Neural cell (in vitro differentiated cells): ENCODE measurements around the gene SUCLG2. TPM values are rescaled to one million over a fixed set of nuclear protein-coding genes. Genes with fewer than 3 reads are reported as not detected.

Experiments used
- H2AFZ ChIP-seq: fragments of 200-600, 300-800 bp; sonication (generic), shearing (Covaris generic); 2 replicates; pipeline ENCODE4 v1.6.0; 2014; ENCODE audit warnings: low read depth, mild to moderate bottlenecking, antibody characterized with exemption, low read length, moderate library complexity
- H3F3A ChIP-seq: fragments of 200-600 bp; shearing (Covaris generic); 2 replicates; pipeline ENCODE4 v1.6.1; 2016; ENCODE audit warnings: mild to moderate bottlenecking, moderate library complexity, mixed read lengths, antibody characterized with exemption, low read length; ENCODE audit not compliant: insufficient read depth, poor library complexity, severe bottlenecking
- H3K27ac ChIP-seq: fragments of 200-600, 300-800 bp; sonication (generic), shearing (Covaris generic); 2 replicates; pipeline ENCODE4 v1.5.1; 2014; ENCODE audit warnings: mild to moderate bottlenecking, low read length, moderate library complexity
- H3K27me3 ChIP-seq: fragments of 300-800, 200-600 bp; sonication (generic), shearing (Covaris generic); 2 replicates; pipeline ENCODE4 v1.6.0; 2014; ENCODE audit warnings: mild to moderate bottlenecking, low read depth, low read length, moderate library complexity; ENCODE audit not compliant: insufficient read depth
- H3K36me3 ChIP-seq: fragments of 300-800, 200-600 bp; sonication (generic), shearing (Covaris generic); 2 replicates; pipeline ENCODE4 v1.5.1; 2014; ENCODE audit warnings: mild to moderate bottlenecking, antibody characterized with exemption, low read length, moderate library complexity; ENCODE audit not compliant: insufficient read depth
- H3K4me2 ChIP-seq: fragments of 300-800, 200-600 bp; sonication (generic), shearing (Covaris generic); 2 replicates; pipeline ENCODE4 v1.6.0; 2014; ENCODE audit warnings: mild to moderate bottlenecking, low read length
- H3K4me3 ChIP-seq: fragments of 300-800, 200-600 bp; sonication (generic), shearing (Covaris generic); 2 replicates; pipeline ENCODE4 v1.5.1; 2014; ENCODE audit warnings: mild to moderate bottlenecking, low read length, moderate library complexity
- H3K79me2 ChIP-seq: fragments of 200-600 bp; shearing (Covaris generic); replicated peaks from 2 replicates; pipeline ENCODE4 v1.6.0; 2014; ENCODE audit warnings: mild to moderate bottlenecking, low read length, moderate library complexity; ENCODE audit not compliant: insufficient read depth
- H3K9ac ChIP-seq: fragments of 300-800, 200-600 bp; sonication (generic), shearing (Covaris generic); 2 replicates; pipeline ENCODE4 v1.6.1; 2016; ENCODE audit warnings: mild to moderate bottlenecking, low read length, mixed read lengths
- H3K9me2 ChIP-seq: fragments of 200-600 bp; shearing (Covaris generic); 2 replicates; pipeline ENCODE4 v1.6.1; 2016; ENCODE audit warnings: mild to moderate bottlenecking, low read length, mixed read lengths; ENCODE audit not compliant: insufficient read depth
- H3K9me3 ChIP-seq: fragments of 200-600, 300-800 bp; sonication (generic), shearing (Covaris generic); 2 replicates; pipeline ENCODE4 v1.6.1; 2016; ENCODE audit warnings: mild to moderate bottlenecking, mixed run types, low read length, moderate library complexity, mixed read lengths
- H4K20me1 ChIP-seq: fragments of 200-600 bp; shearing (Covaris generic); 2 replicates; pipeline ENCODE4 v1.6.1; 2016; ENCODE audit warnings: mild to moderate bottlenecking, mixed run types; ENCODE audit not compliant: insufficient read depth
- CTCF ChIP-seq: fragments of 450-650 bp; IDR thresholded peaks from 2 replicates; pipeline ENCODE4 v1.5.1; 2014; ENCODE audit warnings: antibody characterized with exemption, mild to moderate bottlenecking, moderate library complexity; ENCODE audit not compliant: poor library complexity, severe bottlenecking
- EP300 ChIP-seq: fragments of 450-650 bp; conservative IDR thresholded peaks from 2 replicates; pipeline ENCODE4 v1.6.1; 2014; ENCODE audit warnings: antibody characterized with exemption, mild to moderate bottlenecking, moderate library complexity; ENCODE audit not compliant: poor library complexity, severe bottlenecking
- EZH2 ChIP-seq: fragments of 200-600, 300-800 bp; shearing (Covaris generic), sonication (generic); IDR thresholded peaks from 2 replicates; pipeline ENCODE4 v1.6.1; 2014; ENCODE audit warnings: antibody characterized with exemption, low read length, borderline replicate concordance, mild to moderate bottlenecking; ENCODE audit not compliant: insufficient read depth, poor library complexity, severe bottlenecking
- MXI1 ChIP-seq: fragments of 450-650 bp; conservative IDR thresholded peaks from 2 replicates; pipeline ENCODE4 v1.6.1; 2014; ENCODE audit warnings: antibody characterized with exemption, mild to moderate bottlenecking; ENCODE audit not compliant: poor library complexity, severe bottlenecking
- POLR2AphosphoS5 ChIP-seq: IDR thresholded peaks from 2 replicates; pipeline ENCODE4 v1.6.1; 2012
- RAD21 ChIP-seq: fragments of 450-650 bp; conservative IDR thresholded peaks from 2 replicates; pipeline ENCODE4 v1.6.1; 2014; ENCODE audit warnings: antibody characterized with exemption, mild to moderate bottlenecking, moderate library complexity
- REST ChIP-seq: IDR thresholded peaks from 2 replicates; pipeline ENCODE4 v1.6.1; 2012; ENCODE audit warnings: borderline replicate concordance
- SMC3 ChIP-seq: fragments of 450-650 bp; conservative IDR thresholded peaks from 2 replicates; pipeline ENCODE4 v1.6.1; 2014; ENCODE audit warnings: antibody characterized with exemption, mild to moderate bottlenecking, moderate library complexity; ENCODE audit not compliant: poor library complexity
- TAF1 ChIP-seq: IDR thresholded peaks from 2 replicates; pipeline ENCODE4 v1.6.1; 2012; ENCODE audit warnings: low read depth
- polyA plus RNA-seq: library from polyadenylated mRNA; depleted of rRNA; stranded (reverse); fragments of >200 nt; gene quantifications from 2 replicates; pipeline ENCODE4 v1.2.3, GENCODE V29; 2014

The SUCLG2 gene
- polyA plus RNA-seq, 1 donor from 2014 or later, result 0.15 TPM

GRCh38 chr3:67564008-67564407 lies 90.4 kb downstream of the SUCLG2 start:
- Histone ChIP-seq H4K20me1 (no peaks in the 10 kb centered on the region), H2AFZ (no peak overlapping the region), H3K27ac (no peak overlapping the region), H3K9me2 (no peaks in the 10 kb centered on the region), H3K9ac (no peak overlapping the region), H3F3A (no peaks in the 10 kb centered on the region), H3K79me2 (no peaks in the 10 kb centered on the region), H3K36me3 (no peaks in the 10 kb centered on the region), H3K27me3 (no peaks in the 10 kb centered on the region), H3K4me2 (no peak overlapping the region), H3K9me3 (no peaks in the 10 kb centered on the region), H3K4me3 (no peak overlapping the region)
- TF ChIP-seq REST, result no peak
- TF ChIP-seq EZH2, result no peak
- no peak for TF ChIP-seq TAF1
- no peak for TF ChIP-seq CTCF
- TF ChIP-seq RAD21, result no peak
- TF ChIP-seq EP300, result no peak
- TF ChIP-seq POLR2AphosphoS5, result no peak
- no peak for TF ChIP-seq MXI1
- no peak for TF ChIP-seq SMC3

- Histone ChIP-seq H3K79me2 (no peaks in the 10 kb centered on the region), H3K9ac (no peak overlapping the region), H3K4me3 (no peak overlapping the region), H3F3A (no peaks in the 10 kb centered on the region), H3K27me3 (no peaks in the 10 kb centered on the region), H3K36me3 (no peaks in the 10 kb centered on the region), H3K9me3 (no peaks in the 10 kb centered on the region), H3K9me2 (no peaks in the 10 kb centered on the region), H3K4me2 (no peak overlapping the region), H2AFZ (no peak overlapping the region), H3K27ac (no peak overlapping the region), H4K20me1 (no peaks in the 10 kb centered on the region)
- no peak for TF ChIP-seq RAD21
- no peak for TF ChIP-seq MXI1
- TF ChIP-seq SMC3, result no peak
- TF ChIP-seq REST, result no peak
- no peak for TF ChIP-seq TAF1
- TF ChIP-seq EP300, result no peak
- TF ChIP-seq POLR2AphosphoS5, result no peak
- no peak for TF ChIP-seq EZH2
- TF ChIP-seq CTCF, result no peak
These were observed 92.6 kb downstream of the SUCLG2 start for GRCh38 chr3:67561667-67562394.
